Osteocyte (in vitro differentiated cells): ENCODE data around the gene MB21D2. TPM values are rescaled to one million over a fixed set of nuclear protein-coding genes. Genes with fewer than 3 reads are reported as not detected.
A peak's percentile ranks its signal among the peaks of the same experiment; 100 is the strongest.
"Not testable (repeated sequence)": the region's sequence is repeated elsewhere in the genome, so short reads cannot be mapped to it uniquely, and the experiment has no call there.

ENCODE experiments used
- DNase-seq: peaks from one replicate; pipeline ENCODE4 v3.0.0; 2021; ENCODE audit warnings: mixed read lengths; ENCODE audit not compliant: unreplicated experiment; ENCODE audit errors: extremely low spot score
- H3K27ac Mint-ChIP-seq: one replicate; pipeline ENCODE4 v1.8.0; 2021; ENCODE audit warnings: mild to moderate bottlenecking, mixed read lengths; ENCODE audit not compliant: unreplicated experiment
- H3K27me3 Mint-ChIP-seq: one replicate; pipeline ENCODE4 v1.8.0; 2021; ENCODE audit warnings: mixed read lengths; ENCODE audit not compliant: unreplicated experiment
- H3K36me3 Mint-ChIP-seq: one replicate; pipeline ENCODE4 v1.8.0; 2021; ENCODE audit warnings: mixed read lengths; ENCODE audit not compliant: unreplicated experiment
- H3K4me1 Mint-ChIP-seq: one replicate; pipeline ENCODE4 v1.8.0; 2021; ENCODE audit warnings: mixed read lengths; ENCODE audit not compliant: unreplicated experiment
- H3K4me3 Mint-ChIP-seq: one replicate; pipeline ENCODE4 v1.8.0; 2021; ENCODE audit warnings: mild to moderate bottlenecking, moderate library complexity, mixed read lengths; ENCODE audit not compliant: unreplicated experiment
- H3K9me3 Mint-ChIP-seq: one replicate; pipeline ENCODE4 v1.8.0; 2021; ENCODE audit warnings: mixed read lengths; ENCODE audit not compliant: unreplicated experiment
- total RNA-seq: library from RNA; stranded (reverse); gene quantifications from 2 replicates; pipeline ENCODE4 v1.2.1, GENCODE V29; 2021
- TF ChIP-seq, protein P1 (sequence below): fragments of 200-600 bp; sonication (generic); IDR thresholded peaks from 2 replicates; pipeline ENCODE4 v1.5.0; 2021; ENCODE audit warnings: antibody characterized with exemption, mild to moderate bottlenecking, moderate library complexity

Gene MB21D2
- total RNA-seq, 1 donor from 2014 or later = 5.5 TPM

DNA sequence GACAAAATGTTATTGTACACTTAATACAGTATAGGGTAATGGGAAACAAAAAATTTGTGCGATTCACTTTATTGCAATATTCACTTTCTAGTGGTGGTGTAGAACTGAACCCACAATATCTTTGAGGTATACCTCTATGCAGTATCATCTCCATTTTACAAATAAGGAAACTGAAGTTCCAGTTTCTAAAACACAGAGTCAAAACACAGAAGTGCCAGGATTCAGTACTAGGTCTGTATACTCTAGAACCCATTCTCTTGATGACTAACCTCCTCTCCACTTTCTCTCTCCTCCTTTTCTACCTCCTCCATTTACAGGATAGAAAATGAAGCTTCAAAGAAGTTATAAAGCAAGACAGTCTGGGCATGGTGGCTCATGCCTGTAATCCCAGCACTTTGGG is 62.2 kb downstream of the MB21D2 start:
- H3K9me3 Mint-ChIP-seq = no peaks in the 10 kb centered on the region
- H3K27ac Mint-ChIP-seq = no peak overlapping the region
- peaks cover 2% of the 10 kb centered on the region for H3K36me3 Mint-ChIP-seq
- no peak for DNase-seq
- TF ChIP-seq, protein P1, sequence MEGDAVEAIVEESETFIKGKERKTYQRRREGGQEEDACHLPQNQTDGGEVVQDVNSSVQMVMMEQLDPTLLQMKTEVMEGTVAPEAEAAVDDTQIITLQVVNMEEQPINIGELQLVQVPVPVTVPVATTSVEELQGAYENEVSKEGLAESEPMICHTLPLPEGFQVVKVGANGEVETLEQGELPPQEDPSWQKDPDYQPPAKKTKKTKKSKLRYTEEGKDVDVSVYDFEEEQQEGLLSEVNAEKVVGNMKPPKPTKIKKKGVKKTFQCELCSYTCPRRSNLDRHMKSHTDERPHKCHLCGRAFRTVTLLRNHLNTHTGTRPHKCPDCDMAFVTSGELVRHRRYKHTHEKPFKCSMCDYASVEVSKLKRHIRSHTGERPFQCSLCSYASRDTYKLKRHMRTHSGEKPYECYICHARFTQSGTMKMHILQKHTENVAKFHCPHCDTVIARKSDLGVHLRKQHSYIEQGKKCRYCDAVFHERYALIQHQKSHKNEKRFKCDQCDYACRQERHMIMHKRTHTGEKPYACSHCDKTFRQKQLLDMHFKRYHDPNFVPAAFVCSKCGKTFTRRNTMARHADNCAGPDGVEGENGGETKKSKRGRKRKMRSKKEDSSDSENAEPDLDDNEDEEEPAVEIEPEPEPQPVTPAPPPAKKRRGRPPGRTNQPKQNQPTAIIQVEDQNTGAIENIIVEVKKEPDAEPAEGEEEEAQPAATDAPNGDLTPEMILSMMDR = no peak
- no peaks in the 10 kb centered on the region for H3K27me3 Mint-ChIP-seq
- peaks cover 18% of the 10 kb centered on the region for H3K4me1 Mint-ChIP-seq
- no peak overlapping the region for H3K4me3 Mint-ChIP-seq

DNA sequence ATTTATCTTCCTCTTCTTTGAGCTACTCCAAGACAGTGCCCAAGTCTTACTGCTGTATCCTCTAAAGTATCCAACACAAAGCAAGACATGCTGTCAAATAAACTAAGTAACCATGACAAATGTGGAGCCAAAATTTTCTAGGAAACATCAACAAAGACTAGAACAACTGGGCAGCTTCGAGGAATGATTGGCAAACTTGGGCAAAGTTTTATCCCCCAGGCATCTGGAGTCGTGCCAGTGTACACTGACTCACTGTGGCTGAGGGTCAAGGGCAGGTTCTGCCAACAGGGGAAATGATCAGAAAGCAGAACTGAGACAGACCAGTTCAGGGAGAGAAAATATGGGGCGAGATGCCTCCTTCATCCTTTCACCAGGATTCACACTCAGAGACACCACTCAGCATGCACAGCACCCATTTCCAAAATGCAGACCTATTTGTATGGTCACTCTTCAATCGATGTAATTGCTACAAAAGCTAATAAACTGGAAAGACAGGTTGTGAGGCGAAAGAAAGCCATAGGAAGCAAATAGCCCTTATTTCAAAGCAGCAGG is 65.8 kb downstream of the MB21D2 start:
- Mint-ChIP-seq H3K36me3 (peaks cover 2% of the 10 kb centered on the region), H3K4me3 (no peak overlapping the region), H3K27ac (peak overlapping the region; percentile 37), H3K27me3 (no peaks in the 10 kb centered on the region), H3K9me3 (no peaks in the 10 kb centered on the region), H3K4me1 (peaks cover 43% of the 10 kb centered on the region)
- peak; percentile 95 for DNase-seq
- TF ChIP-seq, protein P1 = no peak

DNA sequence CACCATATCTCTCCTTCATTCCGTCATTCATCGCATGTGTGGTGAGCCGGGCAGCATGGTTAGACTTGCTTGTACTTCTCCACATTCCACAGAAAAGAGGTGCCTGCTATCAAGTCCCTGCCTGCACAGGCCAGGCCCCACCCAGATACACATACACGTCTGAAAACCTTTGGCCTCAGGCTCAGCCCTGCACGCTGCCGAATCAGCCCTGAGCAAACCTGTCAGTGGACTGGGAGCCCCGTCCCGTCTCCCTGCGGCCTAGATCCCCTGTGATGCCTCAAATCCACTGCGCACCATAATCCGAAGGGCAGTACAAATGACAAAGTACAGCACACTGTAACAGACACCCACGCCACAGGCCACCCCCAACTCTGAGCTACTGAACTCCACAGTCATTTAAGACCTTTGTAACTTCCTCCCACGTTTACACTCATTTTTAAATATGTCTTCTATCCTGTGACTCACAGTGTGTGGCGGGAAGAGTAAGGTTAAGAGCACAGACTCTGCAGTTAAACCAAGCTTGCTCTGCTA is 67.1 kb downstream of the MB21D2 start:
- Mint-ChIP-seq H3K4me3 (no peak overlapping the region), H3K4me1 (peaks cover 49% of the 10 kb centered on the region), H3K36me3 (peaks cover 2% of the 10 kb centered on the region), H3K9me3 (no peaks in the 10 kb centered on the region), H3K27me3 (no peaks in the 10 kb centered on the region), H3K27ac (no peak overlapping the region)
- TF ChIP-seq, protein P1 = no peak
- DNase-seq = no peak

DNA sequence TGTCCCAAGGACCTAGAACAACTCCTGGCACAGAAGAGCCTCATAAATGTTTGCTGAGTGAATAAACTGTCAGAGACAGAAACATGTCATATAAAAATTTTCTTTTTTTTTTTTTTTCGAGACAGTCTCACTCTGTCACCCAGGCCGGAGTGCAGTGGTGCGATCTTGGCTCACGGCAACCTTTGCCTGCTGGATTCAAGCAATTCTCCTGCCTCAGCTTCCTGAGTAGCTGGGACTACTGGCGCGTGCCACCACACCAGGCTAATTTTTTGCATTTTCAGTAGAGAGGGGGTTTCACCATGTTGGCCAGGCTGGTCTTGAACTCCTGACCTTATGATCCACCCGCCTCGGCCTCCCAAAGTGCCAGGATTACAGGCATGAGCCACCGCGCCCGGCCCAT is 67.8 kb downstream of the MB21D2 start:
- H3K4me1 Mint-ChIP-seq = peaks cover 52% of the 10 kb centered on the region
- H3K4me3 Mint-ChIP-seq, H3K9me3 Mint-ChIP-seq, H3K36me3 Mint-ChIP-seq, DNase-seq, H3K27me3 Mint-ChIP-seq, H3K27ac Mint-ChIP-seq: not testable (repeated sequence)

DNA sequence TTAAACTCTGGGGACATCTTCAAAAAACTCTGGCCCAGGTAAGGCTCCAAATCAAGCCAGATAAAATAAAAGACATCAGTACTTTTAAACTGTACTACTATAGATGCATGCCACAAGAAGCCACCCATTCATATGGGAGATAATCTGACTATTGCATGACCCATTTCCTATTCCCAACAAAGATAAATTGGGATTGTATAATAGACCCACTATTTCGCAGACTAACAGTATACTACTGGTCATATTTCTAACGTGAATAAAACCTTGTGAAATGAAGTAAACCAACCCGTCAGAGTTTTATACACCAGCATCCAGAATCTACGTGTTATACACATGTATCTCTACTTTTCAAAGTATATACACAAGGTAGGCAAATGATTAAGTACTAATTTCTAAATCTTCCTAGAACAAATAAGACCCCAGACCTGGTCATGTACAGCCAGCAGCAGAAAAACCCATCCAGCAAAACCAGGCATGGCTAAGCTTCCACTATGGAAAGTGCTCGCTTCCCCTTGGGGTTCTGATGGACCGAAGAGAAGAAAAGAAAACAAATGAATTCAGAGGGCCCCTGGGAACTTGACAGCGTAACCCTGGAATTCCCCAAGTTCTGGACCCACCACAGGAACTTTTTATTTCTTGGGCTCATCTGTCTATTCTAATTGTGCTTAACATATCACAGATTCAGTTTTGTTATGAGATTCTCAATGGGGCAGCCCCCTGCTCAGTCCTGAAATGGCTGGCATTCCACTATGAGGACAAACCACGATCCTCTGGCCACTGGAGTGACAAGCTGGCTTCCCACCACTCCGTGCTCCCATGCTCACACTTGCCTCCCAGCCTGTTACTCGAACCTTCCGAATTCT is 69.1 kb downstream of the MB21D2 start:
- DNase-seq = no peak
- Mint-ChIP-seq H3K9me3 (no peaks in the 10 kb centered on the region), H3K27ac (peak overlapping the region; percentile 65), H3K36me3 (no peaks in the 10 kb centered on the region), H3K4me3 (peak overlapping the region; percentile 14), H3K4me1 (peaks cover 52% of the 10 kb centered on the region), H3K27me3 (no peaks in the 10 kb centered on the region)
- TF ChIP-seq, protein P1 = no peak
